Sciatic nerve (tissue), 2 donors: ENCODE results near the gene RAP2C. TPM values are rescaled to one million over a fixed set of nuclear protein-coding genes. Genes with fewer than 3 reads are reported as not detected.
"Not testable (repeated sequence)": the region's sequence is repeated elsewhere in the genome, so short reads cannot be mapped to it uniquely, and the experiment has no call there.

Source experiments
- ATAC-seq: fragments of 200-7000 bp; cut with Tn5 transposase; one replicate; pipeline ENCODE4 v1.9.1; 2020; ENCODE audit warnings: mild to moderate bottlenecking, moderate library complexity
- DNase-seq: peaks from one replicate; pipeline ENCODE4 v3.0.0-alpha.2; 2020; ENCODE audit warnings: low spot score
- intact Hi-C: fragments of 100-400 bp; cut with DNase I; formaldehyde crosslinking; loops from one replicate; pipeline ENCODE4 v1.14.2; 2022
- total RNA-seq: library from RNA; stranded (reverse); fragmentation: NEBNext Ultra II Directional; extraction: Animal tissue kit (Norgen Biotek cat#: 25700); gene quantifications from one replicate; pipeline ENCODE4 v1.2.1, GENCODE V29; 2021
- donor health status: DM: no; HTN: no; CAD: no.
- donor health status: DM: no; HTN: no; CAD: no.

Gene RAP2C
- total RNA-seq, 1 donor from 2014 or later: 23.2 TPM

- intact Hi-C loops: no loop called here
- DNase-seq: no peak
- no peak for ATAC-seq
These were observed 13.0 kb downstream of the RAP2C start for GRCh38 chrX:132206259-132206658.

- intact Hi-C loops: no loop called here
- ATAC-seq: no peak
- DNase-seq: no peak
These were observed 14.6 kb downstream of the RAP2C start for GRCh38 chrX:132204629-132205028.

- no peak for ATAC-seq
- intact Hi-C loops: no loop called here
- DNase-seq: no peak
These were observed 18.3 kb downstream of the RAP2C start for GRCh38 chrX:132200976-132201375.

- ATAC-seq: no peak
- DNase-seq: no peak
- intact Hi-C loops: no loop called here
These were observed 19.3 kb downstream of the RAP2C start for GRCh38 chrX:132199941-132200340.

GRCh38 chrX:132193872-132194574 lies 25.2 kb downstream of the RAP2C start:
- DNase-seq (no peak), ATAC-seq (no peak)
- intact Hi-C loops: no loop called here

GRCh38 chrX:132191938-132192337 lies 27.3 kb downstream of the RAP2C start:
- no peak for DNase-seq
- intact Hi-C loops: no loop called here
- no peak for ATAC-seq

- intact Hi-C loops: no loop called here
- ATAC-seq (no peak), DNase-seq (no peak)
These were observed 31.1 kb downstream of the RAP2C start for GRCh38 chrX:132188175-132188574.

GRCh38 chrX:132187451-132187850 lies 31.8 kb downstream of the RAP2C start:
- intact Hi-C loops: no loop called here
- ATAC-seq (no peak), DNase-seq (no peak)

- ATAC-seq (no peak), DNase-seq (no peak)
- intact Hi-C loops: no loop called here
These were observed 34.4 kb downstream of the RAP2C start for GRCh38 chrX:132184871-132185270.

- ATAC-seq: no peak
These were observed 37.9 kb downstream of the RAP2C start for GRCh38 chrX:132181364-132181763.

GRCh38 chrX:132180929-132181328 lies 38.3 kb downstream of the RAP2C start:
- intact Hi-C loops: no loop called here
- no peak for DNase-seq
- ATAC-seq: no peak

More at GRCh38 chrX:132181364-132181763, 37.9 kb downstream of the RAP2C start:
- no peak for DNase-seq
- intact Hi-C loops: no loop called here

- intact Hi-C loops: no loop called here
- DNase-seq: no peak
- ATAC-seq: no peak
These were observed 45.6 kb downstream of the RAP2C start for GRCh38 chrX:132173647-132174046.

GRCh38 chrX:132171881-132172280 lies 47.4 kb downstream of the RAP2C start:
- DNase-seq: no peak
- ATAC-seq: no peak
- intact Hi-C loops: no loop called here

GRCh38 chrX:132171478-132171877 lies 47.8 kb downstream of the RAP2C start:
- DNase-seq (no peak), ATAC-seq (no peak)
- intact Hi-C loops: no loop called here

GRCh38 chrX:132169554-132169953 lies 49.7 kb downstream of the RAP2C start:
- no peak for ATAC-seq
- intact Hi-C loops: no loop called here
- DNase-seq: no peak

- DNase-seq (no peak), ATAC-seq (no peak)
- intact Hi-C loops: no loop called here
These were observed 53.6 kb downstream of the RAP2C start for GRCh38 chrX:132165651-132166050.

GRCh38 chrX:132165005-132165404 lies 54.2 kb downstream of the RAP2C start:
- ATAC-seq: no peak
- DNase-seq: no peak
- intact Hi-C loops: no loop called here

GRCh38 chrX:132163094-132163493 lies 56.2 kb downstream of the RAP2C start:
- ATAC-seq, DNase-seq, intact Hi-C loops: not testable (repeated sequence)

- ATAC-seq: no peak
- DNase-seq: no peak
- intact Hi-C loops: no loop called here
These were observed 66.1 kb downstream of the RAP2C start for GRCh38 chrX:132153166-132153565.
